Hepatocyte (in vitro differentiated cells): Measurements from ENCODE around the gene GFER.

Experiments
- CTCF ChIP-seq: fragments of 200-600 bp; sonication (generic); IDR thresholded peaks from 2 replicates; pipeline ENCODE4 v1.5.1; 2016; ENCODE audit warnings: antibody characterized with exemption, mild to moderate bottlenecking; ENCODE audit not compliant: poor library complexity
- EZH2 ChIP-seq: fragments of 200-600 bp; sonication (generic); IDR thresholded peaks from 2 replicates; pipeline ENCODE4 v1.6.1; 2016; ENCODE audit warnings: antibody characterized with exemption, mild to moderate bottlenecking, borderline replicate concordance

- TF ChIP-seq CTCF: no peak
- no peak for TF ChIP-seq EZH2
Measured at GRCh38 chr16:1966460-1966859, 17.5 kb upstream of the GFER start, which contains the start of gene RNF151.
